H9 (cell line): Measurements from ENCODE around the gene GLIPR1L1. TPM values are rescaled to one million over a fixed set of nuclear protein-coding genes. Genes with fewer than 3 reads are reported as not detected.

Source experiments
- DNase-seq: peaks from one replicate; pipeline ENCODE4 v3.0.0-alpha.2; 2017
- H2AFZ ChIP-seq: one replicate; pipeline ENCODE4 v1.6.1; 2013; ENCODE audit warnings: mild to moderate bottlenecking, low read length, control low read depth, moderate library complexity
- H2AK5ac ChIP-seq: 2 replicates; pipeline ENCODE4 v1.6.1; 2013; ENCODE audit warnings: low read length, control low read depth, mixed read lengths; ENCODE audit not compliant: insufficient read length
- H2BK120ac ChIP-seq: one replicate; pipeline ENCODE4 v1.6.1; 2013; ENCODE audit warnings: low read depth, mild to moderate bottlenecking, low read length, control low read depth, inconsistent platforms; ENCODE audit not compliant: poor library complexity, severe bottlenecking
- H2BK12ac ChIP-seq: 2 replicates; pipeline ENCODE4 v1.6.1; 2013; ENCODE audit warnings: low read length, control low read depth, mixed read lengths, low read depth; ENCODE audit not compliant: insufficient read length
- H2BK15ac ChIP-seq: 2 replicates; pipeline ENCODE4 v1.6.1; 2013; ENCODE audit warnings: low read depth, low read length, control low read depth
- H2BK20ac ChIP-seq: one replicate; pipeline ENCODE4 v1.6.1; 2013; ENCODE audit warnings: low read depth, mild to moderate bottlenecking, low read length, control low read depth, inconsistent platforms; ENCODE audit not compliant: poor library complexity, severe bottlenecking
- H2BK5ac ChIP-seq: 2 replicates; pipeline ENCODE4 v1.6.1; 2013; ENCODE audit warnings: low read length, control low read depth, mixed read lengths; ENCODE audit not compliant: insufficient read length
- H3K14ac ChIP-seq: 2 replicates; pipeline ENCODE4 v1.6.1; 2013; ENCODE audit warnings: low read length, control low read depth; ENCODE audit not compliant: insufficient read depth
- H3K18ac ChIP-seq: 2 replicates; pipeline ENCODE4 v1.6.1; 2013; ENCODE audit warnings: low read depth, mild to moderate bottlenecking, mixed read lengths, low read length, control low read depth; ENCODE audit not compliant: insufficient read length
- H3K23ac ChIP-seq: 2 replicates; pipeline ENCODE4 v1.6.1; 2013; ENCODE audit warnings: low read length, control low read depth, mixed read lengths, low read depth; ENCODE audit not compliant: insufficient read length
- H3K23me2 ChIP-seq: 2 replicates; pipeline ENCODE4 v1.6.1; 2013; ENCODE audit warnings: low read depth, mild to moderate bottlenecking, mixed read lengths, low read length, control low read depth; ENCODE audit not compliant: insufficient read length, poor library complexity, severe bottlenecking
- H3K27ac ChIP-seq: 2 replicates; pipeline ENCODE4 v1.5.1; 2013; ENCODE audit warnings: low read length, control low read depth, mixed read lengths, low read depth; ENCODE audit not compliant: insufficient read length
- H3K27me3 ChIP-seq: 2 replicates; pipeline ENCODE4 v1.6.1; 2013; ENCODE audit warnings: low read length, control low read depth, inconsistent platforms; ENCODE audit not compliant: insufficient read depth
- H3K4ac ChIP-seq: 2 replicates; pipeline ENCODE4 v1.6.1; 2013; ENCODE audit warnings: low read depth, mild to moderate bottlenecking, control low read depth, inconsistent platforms, low read length, moderate library complexity
- H3K4me1 ChIP-seq: 2 replicates; pipeline ENCODE4 v1.6.1; 2013; ENCODE audit warnings: low read length, control low read depth, inconsistent platforms; ENCODE audit not compliant: insufficient read depth
- H3K4me2 ChIP-seq: 2 replicates; pipeline ENCODE4 v1.6.1; 2013; ENCODE audit warnings: low read length, control low read depth, mixed read lengths; ENCODE audit not compliant: insufficient read length, insufficient read depth
- H3K56ac ChIP-seq: 2 replicates; pipeline ENCODE4 v1.6.1; 2013; ENCODE audit warnings: low read depth, mild to moderate bottlenecking, mixed read lengths, low read length, control low read depth; ENCODE audit not compliant: insufficient read length
- H3K79me1 ChIP-seq: 2 replicates; pipeline ENCODE4 v1.6.1; 2013; ENCODE audit warnings: low read depth, mild to moderate bottlenecking, moderate library complexity, low read length, control low read depth, inconsistent platforms; ENCODE audit not compliant: insufficient read depth, poor library complexity, severe bottlenecking
- H3K79me2 ChIP-seq: 2 replicates; pipeline ENCODE4 v1.6.1; 2013; ENCODE audit warnings: low read length, control low read depth, inconsistent platforms; ENCODE audit not compliant: insufficient read depth
- H3K9ac ChIP-seq: 2 replicates; pipeline ENCODE4 v1.6.1; 2013; ENCODE audit warnings: low read length, control low read depth, mixed read lengths; ENCODE audit not compliant: insufficient read length; ENCODE audit errors: extremely low read depth
- H3K9me3 ChIP-seq: one replicate; pipeline ENCODE4 v1.6.1; 2013; ENCODE audit warnings: low read depth, low read length, inconsistent platforms; ENCODE audit not compliant: control insufficient read depth
- H3T11ph ChIP-seq: one replicate; pipeline ENCODE4 v1.6.1; 2013; ENCODE audit warnings: mild to moderate bottlenecking, low read length, control low read depth, inconsistent platforms
- H4K20me1 ChIP-seq: one replicate; pipeline ENCODE4 v1.6.1; 2013; ENCODE audit not compliant: control insufficient read depth, insufficient read length, insufficient read depth
- H4K5ac ChIP-seq: 2 replicates; pipeline ENCODE4 v1.6.1; 2013; ENCODE audit warnings: low read depth, mild to moderate bottlenecking, mixed read lengths, low read length, control low read depth; ENCODE audit not compliant: insufficient read length
- H4K8ac ChIP-seq: replicated peaks from 2 replicates; pipeline ENCODE4 v1.6.1; 2013; ENCODE audit warnings: low read length, control low read depth, mixed read lengths, low read depth; ENCODE audit not compliant: insufficient read length
- H4K91ac ChIP-seq: 2 replicates; pipeline ENCODE4 v1.6.1; 2013; ENCODE audit warnings: low read depth, mild to moderate bottlenecking, moderate library complexity, mixed read lengths, low read length, control low read depth; ENCODE audit not compliant: insufficient read length
- H3K27ac Mint-ChIP-seq, 3 experiments: 2 replicates in 2 of 3; 3 replicates in 1 of 3; pipeline ENCODE4 v1.8.0; 2020 to 2021; ENCODE audit warnings: mixed read lengths in 3 of 3, mild to moderate bottlenecking in 1 of 3, moderate library complexity in 1 of 3
- H3K27me3 Mint-ChIP-seq: 2 replicates; pipeline ENCODE4 v1.8.0; 2021; ENCODE audit warnings: low read depth, mild to moderate bottlenecking, moderate library complexity, mixed read lengths
- H3K36me3 Mint-ChIP-seq, 3 experiments: 2 replicates in 2 of 3; 3 replicates in 1 of 3; pipeline ENCODE4 v1.8.0; 2020 to 2021; ENCODE audit warnings: low read depth in 3 of 3, mixed read lengths in 3 of 3; ENCODE audit not compliant: insufficient read depth in 1 of 3
- H3K4me1 Mint-ChIP-seq, 2 experiments: 2 replicates each; pipeline ENCODE4 v1.8.0; 2020; ENCODE audit warnings: mixed read lengths in 2 of 2
- H3K4me3 Mint-ChIP-seq, 2 experiments: 2 replicates in 1 of 2; 3 replicates in 1 of 2; pipeline ENCODE4 v1.8.0; 2020 to 2021; ENCODE audit warnings: mild to moderate bottlenecking in 2 of 2, mixed read lengths in 2 of 2, moderate library complexity in 1 of 2
- H3K9me3 Mint-ChIP-seq, 2 experiments: 2 replicates in 1 of 2; 3 replicates in 1 of 2; pipeline ENCODE4 v1.8.0; 2020; ENCODE audit warnings: mild to moderate bottlenecking in 2 of 2, mixed read lengths in 2 of 2, moderate library complexity in 1 of 2
- CTCF ChIP-seq: fragments of 200-600 bp; sonication (generic); conservative IDR thresholded peaks from 3 replicates; pipeline ENCODE4 v1.8.0; 2021; ENCODE audit warnings: antibody characterized with exemption, mild to moderate bottlenecking
- WGBS: extraction: QIAGEN DNeasy Blood & Tissue Kit; methylation state at CpG from one replicate; pipeline ENCODE4 v1.1.7; 2013; ENCODE audit warnings: missing lambda C conversion rate, low lambda C conversion rate, mixed read lengths; ENCODE audit not compliant: insufficient read length; ENCODE audit errors: extremely low coverage; 5-methylcytosine and 5-hydroxymethylcytosine counted together
- total RNA-seq: library from RNA; stranded (reverse); gene quantifications from 2 replicates; pipeline ENCODE4 v1.2.1, GENCODE V29; 2021

GLIPR1L1 gene
- total RNA-seq, 1 experiment from 2014 or later = 1.9 TPM

- no peak overlapping the region for H2BK12ac ChIP-seq
- H3T11ph ChIP-seq = no peak overlapping the region
- H3K27me3 Mint-ChIP-seq = no peaks in the 10 kb centered on the region
- H2AK5ac ChIP-seq = no peak overlapping the region
- H3K79me1 ChIP-seq = no peaks in the 10 kb centered on the region
- no peaks in the 10 kb centered on the region for H3K4me1 ChIP-seq
- no peaks in the 10 kb centered on the region for H3K79me2 ChIP-seq
- no peak overlapping the region for H4K8ac ChIP-seq
- H3K56ac ChIP-seq = no peak overlapping the region
- no peak overlapping the region for H3K4me3 Mint-ChIP-seq
- no peak overlapping the region for H4K91ac ChIP-seq
- H3K27ac ChIP-seq = no peak overlapping the region
- H2BK15ac ChIP-seq = no peak overlapping the region
- H3K9me3 Mint-ChIP-seq = no peaks in the 10 kb centered on the region; a peak in 2 of 5 replicates
- H4K5ac ChIP-seq = no peak overlapping the region
- H3K23ac ChIP-seq = no peak overlapping the region
- no peaks in the 10 kb centered on the region for H3K9me3 ChIP-seq
- no peak overlapping the region for H3K4ac ChIP-seq
- no peak overlapping the region for H2BK20ac ChIP-seq
- H4K20me1 ChIP-seq = no peaks in the 10 kb centered on the region
- no peak overlapping the region for H3K9ac ChIP-seq
- peaks cover 0 to 11% (median 0%) of the 10 kb centered on the region in 3 experiments; a peak in 3 of 7 replicates for H3K36me3 Mint-ChIP-seq
- no peak overlapping the region; a peak in 1 of 7 replicates for H3K27ac Mint-ChIP-seq
- H3K4me2 ChIP-seq = no peak overlapping the region
- no peaks in the 10 kb centered on the region for H3K4me1 Mint-ChIP-seq
- no peak overlapping the region for H2BK5ac ChIP-seq
- H3K23me2 ChIP-seq = no peaks in the 10 kb centered on the region
- no peak overlapping the region for H3K14ac ChIP-seq
- H2BK120ac ChIP-seq = no peak overlapping the region
- DNase-seq = no peak
- WGBS = no CpG with 5 or more reads among the region's 56 CpGs
- H3K18ac ChIP-seq = no peak overlapping the region
- no peaks in the 10 kb centered on the region for H3K27me3 ChIP-seq
- H2AFZ ChIP-seq = no peak overlapping the region
- no peak for TF ChIP-seq CTCF
These were observed 28.8 kb upstream of the GLIPR1L1 start for GRCh38 chr12:75305412-75306332.
